Activated CD4-positive, alpha-beta T cell treated with anti-CD3 and anti-CD28 coated beads for 36 hours (primary cell): Measurements from ENCODE around the gene LIM2. TPM values are rescaled to one million over a fixed set of nuclear protein-coding genes. Genes with fewer than 3 reads are reported as not detected.
"Not testable (repeated sequence)": the region's sequence is repeated elsewhere in the genome, so short reads cannot be mapped to it uniquely, and the experiment has no call there.

Experiments used
- ATAC-seq: fragments of 200-7000 bp; cut with Tn5 transposase; one replicate; pipeline ENCODE4 v1.10.0; 2021; ENCODE audit warnings: mild to moderate bottlenecking, moderate library complexity
- CTCF ChIA-PET: fragments of 350-600 bp; sonication (Branson Sonifier 250); formaldehyde crosslinking; loops from one replicate; lab custom pipeline; 2021; ENCODE audit warnings: antibody characterized with exemption; lab: Charles Lee
- POLR2A ChIA-PET: fragments of 350-600 bp; sonication (Branson Sonifier 250); formaldehyde crosslinking; loops from one replicate; lab custom pipeline; 2021; ENCODE audit warnings: antibody characterized with exemption, inconsistent platforms; lab: Charles Lee
- DNase-seq: peaks from one replicate; pipeline ENCODE4 v3.0.0-alpha.2; 2020
- H3K27ac Mint-ChIP-seq: one replicate; pipeline ENCODE4 v1.8.0; 2021; ENCODE audit warnings: mixed read lengths
- H3K27me3 Mint-ChIP-seq: one replicate; pipeline ENCODE4 v1.8.0; 2021; ENCODE audit warnings: mixed read lengths
- H3K36me3 Mint-ChIP-seq: one replicate; pipeline ENCODE4 v1.8.0; 2021; ENCODE audit warnings: low read depth, mixed read lengths
- H3K4me1 Mint-ChIP-seq: one replicate; pipeline ENCODE4 v1.8.0; 2021; ENCODE audit warnings: mixed read lengths
- H3K4me3 Mint-ChIP-seq: one replicate; pipeline ENCODE4 v1.8.0; 2021; ENCODE audit warnings: mild to moderate bottlenecking, moderate library complexity, mixed read lengths
- H3K9me3 Mint-ChIP-seq: one replicate; pipeline ENCODE4 v1.8.0; 2021; ENCODE audit warnings: low read depth, mixed read lengths
- intact Hi-C, 2 experiments: fragments of 100-400 bp; cut with DNase I in 1 of 2; cut with micrococcal nuclease in 1 of 2; formaldehyde crosslinking; loops; one replicate each; pipeline versions ENCODE4 v1.14.2 to v1.15.1; 2022 to 2024; cut with DNase I, micrococcal nuclease
- total RNA-seq, 2 experiments: library from RNA; stranded (reverse); gene quantifications; one replicate each; pipeline ENCODE4 v1.2.3, GENCODE V29; 2021

Gene LIM2
- total RNA-seq, 2 experiments from 2014 or later, result 0.27 TPM; not detected in 1

GRCh38 chr19:51417107-51417809, 29.5 kb upstream of the LIM2 start, which contains the start of gene SIGLEC10:
Gene SIGLEC10 (minus strand): TSS chr19:51417642. CDS start chr19:51417581, 61 bp downstream.
- no peak within 1 kb of the TSS for H3K27ac Mint-ChIP-seq
- no peak within 1 kb of the TSS for H3K4me3 Mint-ChIP-seq
- ATAC-seq, result peak; percentile 75
- intact Hi-C loops, result loop anchor here in 1 of 2 experiments (2.0 kb wide), 1 partner anchor 22 kb away; no protein-coding TSS in a partner anchor
- ChIA-PET POLR2A (interaction anchor here (0.5 kb wide), 1 partner anchor 1483 kb away, joined by 6 read pairs; no protein-coding TSS in a partner anchor), CTCF (interaction anchor here (0.6 to 2.9 kb wide), 11 partner anchors 10 to 321 kb away, joined by 3 to 16 read pairs (median 3); no protein-coding TSS in a partner anchor)
- H3K4me1 Mint-ChIP-seq, result peaks cover 27% of the 10 kb centered on the region
- peak; percentile 73 for DNase-seq
- H3K9me3 Mint-ChIP-seq, result no peaks in the 10 kb centered on the region
- no peaks in the 10 kb centered on the region for H3K36me3 Mint-ChIP-seq
- H3K27me3 Mint-ChIP-seq, result peaks cover 18% of the 10 kb centered on the region

DNA sequence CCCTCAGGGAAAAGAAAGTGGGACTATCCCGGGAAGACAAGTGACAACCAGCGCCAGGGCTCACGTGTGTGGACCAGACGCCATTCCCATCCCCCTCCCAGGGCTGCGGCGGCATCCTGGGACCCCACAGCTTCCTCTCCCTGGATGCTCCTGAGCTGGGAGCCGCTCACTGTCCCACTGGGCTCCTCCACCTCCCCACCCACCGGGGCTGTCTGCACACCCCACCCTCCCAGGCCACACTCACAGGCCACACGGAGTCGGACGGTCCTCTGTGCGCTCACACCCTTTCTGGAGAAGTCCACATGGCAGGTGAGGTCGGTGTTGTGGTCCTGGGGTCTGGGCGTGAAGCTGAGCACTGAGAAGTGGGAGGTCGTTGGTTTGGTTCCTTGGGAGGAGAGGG, 28.6 kb upstream of the LIM2 start:
- intact Hi-C loops, result loop anchor here in 1 of 2 experiments (2.0 kb wide), 1 partner anchor 22 kb away; no protein-coding TSS in a partner anchor
- CTCF ChIA-PET, result interaction anchor here (0.6 to 2.9 kb wide), 4 partner anchors 9 to 320 kb away, joined by 4 to 16 read pairs (median 7); no protein-coding TSS in a partner anchor
- not testable (repeated sequence) for H3K4me3 Mint-ChIP-seq, H3K36me3 Mint-ChIP-seq, ATAC-seq, H3K9me3 Mint-ChIP-seq, DNase-seq, H3K27ac Mint-ChIP-seq
- H3K27me3 Mint-ChIP-seq, result peaks cover 18% of the 10 kb centered on the region
- POLR2A ChIA-PET, result interaction anchor here (0.5 kb wide), 1 partner anchor 1482 kb away, joined by 6 read pairs; no protein-coding TSS in a partner anchor
- H3K4me1 Mint-ChIP-seq, result peaks cover 26% of the 10 kb centered on the region

GRCh38 chr19:51415187-51415586, 27.4 kb upstream of the LIM2 start:
- CTCF ChIA-PET, result no interaction called here
- intact Hi-C loops, result no loop called here

DNA sequence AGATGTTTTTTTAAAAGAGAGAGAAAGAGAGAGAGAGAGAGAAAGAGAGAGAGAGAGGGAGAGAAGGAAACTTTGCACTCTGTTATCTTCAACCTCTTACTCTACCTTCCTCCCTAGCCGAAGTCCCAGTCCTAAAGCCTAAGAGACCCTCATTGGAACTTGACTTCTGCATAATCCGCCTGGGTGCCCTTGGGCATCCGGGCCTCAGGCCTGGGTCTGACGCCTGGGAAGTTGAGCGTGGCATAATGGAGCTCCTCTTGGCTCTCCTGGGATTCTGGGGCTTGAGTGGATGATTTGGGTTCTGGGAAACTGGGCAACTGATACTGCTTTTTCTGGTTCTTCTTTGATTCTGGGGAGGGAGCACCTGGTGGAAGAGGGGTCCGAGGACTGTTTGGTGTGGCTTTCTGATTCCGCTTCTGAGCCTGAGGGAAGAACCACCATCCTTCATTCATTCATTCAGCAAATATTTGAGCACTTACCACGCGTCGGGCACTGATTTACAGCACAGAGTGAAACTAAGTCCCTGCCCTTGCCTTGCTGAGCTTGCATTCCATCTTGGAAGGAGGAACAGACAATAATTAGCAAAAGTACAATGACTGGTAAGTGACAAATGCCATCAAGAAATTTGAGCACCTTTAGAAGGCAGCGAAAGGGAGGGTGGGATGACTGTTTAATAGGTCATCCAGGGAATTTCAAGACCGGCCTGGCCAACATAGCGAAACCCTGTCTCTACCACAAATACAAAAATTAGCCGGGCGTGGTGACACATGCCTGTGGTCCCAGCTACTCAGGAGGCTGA, 23.4 kb upstream of the LIM2 start:
- Mint-ChIP-seq H3K4me1 (peaks cover 4% of the 10 kb centered on the region), H3K4me3 (no peak overlapping the region), H3K9me3 (no peaks in the 10 kb centered on the region), H3K27ac (no peak overlapping the region), H3K36me3 (no peaks in the 10 kb centered on the region), H3K27me3 (no peaks in the 10 kb centered on the region)
- POLR2A ChIA-PET, result no interaction called here
- CTCF ChIA-PET, result no interaction called here
- intact Hi-C loops, result no loop called here
- no peak for ATAC-seq
- no peak for DNase-seq

More at GRCh38 chr19:51415187-51415586, 27.4 kb upstream of the LIM2 start:
- no peaks in the 10 kb centered on the region for H3K9me3 Mint-ChIP-seq
- ATAC-seq (no peak), DNase-seq (no peak)
- H3K36me3 Mint-ChIP-seq, result no peaks in the 10 kb centered on the region
- peaks cover 16% of the 10 kb centered on the region for H3K27me3 Mint-ChIP-seq
- no peak overlapping the region for H3K27ac Mint-ChIP-seq
- POLR2A ChIA-PET, result no interaction called here
- H3K4me3 Mint-ChIP-seq, result no peak overlapping the region
- peaks cover 21% of the 10 kb centered on the region for H3K4me1 Mint-ChIP-seq

DNA sequence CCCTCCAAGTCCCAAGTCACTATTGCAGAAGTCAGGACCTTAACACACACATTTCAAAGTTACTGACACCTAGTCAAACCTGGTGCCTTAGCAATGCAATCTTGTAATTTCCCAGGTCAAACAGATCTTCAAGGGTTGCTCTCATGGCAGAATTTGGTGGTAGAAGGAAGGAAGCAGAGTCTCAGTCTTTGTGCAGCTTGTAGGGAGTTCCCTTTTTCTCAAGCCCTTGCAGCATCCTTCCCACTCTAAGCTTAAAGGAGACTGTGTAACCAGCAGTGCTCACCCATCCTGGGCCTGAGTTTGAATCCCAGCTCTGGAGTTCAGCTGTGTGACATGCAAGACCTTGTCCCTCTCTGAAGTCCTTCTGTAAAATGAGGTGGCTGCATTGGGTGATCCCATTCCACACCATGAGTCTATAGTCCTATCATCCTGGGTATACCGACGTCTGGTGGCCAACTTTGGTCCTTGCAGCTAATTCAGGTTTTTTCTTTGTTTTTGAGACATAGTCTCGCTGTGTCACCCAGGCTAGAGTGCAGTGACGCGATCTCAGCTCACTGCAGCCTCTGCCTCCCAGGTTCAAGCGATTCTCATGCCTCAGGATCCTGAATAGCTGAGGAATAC, 19.8 kb upstream of the LIM2 start:
- Mint-ChIP-seq H3K9me3 (no peaks in the 10 kb centered on the region), H3K36me3 (peaks cover 16% of the 10 kb centered on the region), H3K27ac (no peak overlapping the region), H3K4me1 (peaks cover 4% of the 10 kb centered on the region), H3K27me3 (no peaks in the 10 kb centered on the region), H3K4me3 (no peak overlapping the region)
- intact Hi-C loops, result loop anchor here in 1 of 2 experiments (1.0 kb wide), 1 partner anchor 68 kb away; no protein-coding TSS in a partner anchor
- peak; percentile 53 for DNase-seq
- peak; percentile 89 for ATAC-seq
- ChIA-PET POLR2A (no interaction called here), CTCF (interaction anchor here (0.6 to 2.3 kb wide), 12 partner anchors 9 to 249 kb away, joined by 3 to 8 read pairs (median 4); no protein-coding TSS in a partner anchor)

DNA sequence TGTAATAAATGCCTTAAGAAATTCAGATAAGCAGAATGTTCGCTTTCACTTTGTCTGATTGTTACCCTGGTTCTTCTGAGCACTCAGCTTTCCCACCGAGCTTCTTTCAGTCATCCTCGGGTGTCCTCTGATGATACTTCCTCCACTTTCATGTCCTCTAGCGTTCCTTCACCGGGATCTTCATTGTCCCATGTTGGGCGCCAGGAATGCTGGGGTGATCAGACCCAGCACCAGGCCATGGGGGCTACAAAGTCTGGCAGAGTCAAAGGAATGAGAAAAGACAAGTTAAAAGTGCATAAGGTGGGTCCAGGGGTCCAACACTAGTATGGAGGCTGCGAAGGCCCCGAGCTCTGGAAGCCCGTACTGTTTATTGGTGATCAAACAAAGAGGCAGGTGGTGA, 14.3 kb upstream of the LIM2 start:
- H3K36me3 Mint-ChIP-seq, result peaks cover 38% of the 10 kb centered on the region
- H3K4me3 Mint-ChIP-seq, result no peak overlapping the region
- CTCF ChIA-PET, result no interaction called here
- no peak overlapping the region for H3K27ac Mint-ChIP-seq
- POLR2A ChIA-PET, result no interaction called here
- H3K4me1 Mint-ChIP-seq, result peaks cover 9% of the 10 kb centered on the region
- intact Hi-C loops, result no loop called here
- ATAC-seq (no peak), DNase-seq (no peak)
- H3K27me3 Mint-ChIP-seq, result no peaks in the 10 kb centered on the region
- H3K9me3 Mint-ChIP-seq, result peaks cover 12% of the 10 kb centered on the region

GRCh38 chr19:51399936-51400335, 12.2 kb upstream of the LIM2 start:
- Mint-ChIP-seq H3K4me1 (peaks cover 22% of the 10 kb centered on the region), H3K36me3 (peaks cover 48% of the 10 kb centered on the region), H3K9me3 (peaks cover 12% of the 10 kb centered on the region)
- H3K27ac Mint-ChIP-seq, DNase-seq, POLR2A ChIA-PET, H3K27me3 Mint-ChIP-seq, ATAC-seq, H3K4me3 Mint-ChIP-seq: not testable (repeated sequence)
- intact Hi-C loops, result loop anchor here in 1 of 2 experiments (10.0 kb wide), 1 partner anchor 585 kb away; no protein-coding TSS in a partner anchor
- CTCF ChIA-PET, result interaction anchor here (1.4 to 5.2 kb wide), 4 partner anchors 18 to 60 kb away, joined by 4 to 26 read pairs (median 11); partner anchors contain the start of gene SIGLEC10

DNA sequence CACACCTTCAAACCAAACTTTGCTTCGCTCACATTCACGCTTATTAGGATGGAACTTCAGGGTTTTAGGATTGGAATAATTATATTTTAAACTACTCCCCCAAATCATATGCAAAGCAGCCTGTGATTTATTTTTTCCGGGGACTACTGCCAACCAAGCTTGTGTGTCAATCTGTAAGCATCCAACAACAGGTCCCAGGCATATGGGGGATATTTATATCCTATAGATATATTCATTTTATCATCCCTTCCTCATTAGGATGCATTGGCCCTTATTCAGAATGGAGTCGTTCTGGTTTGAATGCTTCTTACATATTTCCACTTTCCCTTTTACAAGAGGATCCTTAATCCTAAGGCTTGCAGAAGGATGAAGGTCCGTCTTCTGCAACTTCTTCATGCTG, 11.5 kb upstream of the LIM2 start:
- Mint-ChIP-seq H3K27ac (no peak overlapping the region), H3K27me3 (no peaks in the 10 kb centered on the region), H3K4me1 (peaks cover 24% of the 10 kb centered on the region), H3K9me3 (peaks cover 12% of the 10 kb centered on the region), H3K4me3 (no peak overlapping the region), H3K36me3 (peaks cover 51% of the 10 kb centered on the region)
- intact Hi-C loops, result loop anchor here in 1 of 2 experiments (10.0 kb wide), 1 partner anchor 584 kb away; no protein-coding TSS in a partner anchor
- ChIA-PET CTCF (interaction anchor here (1.2 to 5.2 kb wide), 9 partner anchors 8 to 486 kb away, joined by 3 to 26 read pairs (median 6); partner anchors contain the start of gene SIGLEC10), POLR2A (no interaction called here)
- DNase-seq (no peak), ATAC-seq (no peak)

GRCh38 chr19:51398096-51398704, 10.4 kb upstream of the LIM2 start:
- ATAC-seq (no peak), DNase-seq (no peak)
- Mint-ChIP-seq H3K27me3 (no peaks in the 10 kb centered on the region), H3K27ac (no peak overlapping the region), H3K9me3 (peaks cover 12% of the 10 kb centered on the region), H3K4me3 (no peak overlapping the region), H3K4me1 (peaks cover 30% of the 10 kb centered on the region), H3K36me3 (peaks cover 44% of the 10 kb centered on the region)
- ChIA-PET POLR2A (no interaction called here), CTCF (interaction anchor here (0.7 to 5.2 kb wide), 16 partner anchors 9 to 487 kb away, joined by 3 to 26 read pairs (median 4); partner anchors contain the start of gene SIGLEC10)
- intact Hi-C loops, result loop anchor here in 1 of 2 experiments (1.0 to 10.0 kb wide), 2 partner anchors 259 to 583 kb away; no protein-coding TSS in a partner anchor

- H3K4me3 Mint-ChIP-seq, DNase-seq, H3K27me3 Mint-ChIP-seq, POLR2A ChIA-PET, H3K27ac Mint-ChIP-seq, ATAC-seq: not testable (repeated sequence)
- Mint-ChIP-seq H3K36me3 (peaks cover 38% of the 10 kb centered on the region), H3K4me1 (peaks cover 37% of the 10 kb centered on the region), H3K9me3 (peaks cover 11% of the 10 kb centered on the region)
- intact Hi-C loops, result loop anchor here in 1 of 2 experiments (10.0 kb wide), 1 partner anchor 583 kb away; no protein-coding TSS in a partner anchor
- CTCF ChIA-PET, result interaction anchor here (0.6 to 5.2 kb wide), 15 partner anchors 20 to 257 kb away, joined by 3 to 26 read pairs (median 3); partner anchors contain the start of genes NKG7 and SIGLEC10
Measured at GRCh38 chr19:51397453-51397852, 9.7 kb upstream of the LIM2 start.
